Neuron (in vitro differentiated cells): ENCODE data around the gene RCAN1.
A peak's percentile ranks its signal among the peaks of the same experiment; 100 is the strongest.

Experiments
- H2AFZ ChIP-seq: one replicate; pipeline ENCODE4 v1.6.1; 2013; ENCODE audit warnings: low read depth, mild to moderate bottlenecking, inconsistent platforms, low read length, moderate library complexity
- H3K27me3 ChIP-seq: one replicate; pipeline ENCODE4 v1.6.1; 2013; ENCODE audit warnings: low read length; ENCODE audit not compliant: insufficient read depth
- H3K36me3 ChIP-seq: one replicate; pipeline ENCODE4 v1.6.1; 2013; ENCODE audit warnings: low read length; ENCODE audit not compliant: insufficient read depth
- H3K4me1 ChIP-seq: one replicate; pipeline ENCODE4 v1.6.1; 2013; ENCODE audit warnings: low read length; ENCODE audit not compliant: insufficient read depth
- H3K4me3 ChIP-seq: 2 replicates; pipeline ENCODE4 v1.5.1; 2013; ENCODE audit warnings: mild to moderate bottlenecking, low read length, moderate library complexity
- H3K9me3 ChIP-seq: one replicate; pipeline ENCODE4 v1.6.1; 2013; ENCODE audit warnings: low read length

Gene RCAN1

DNA sequence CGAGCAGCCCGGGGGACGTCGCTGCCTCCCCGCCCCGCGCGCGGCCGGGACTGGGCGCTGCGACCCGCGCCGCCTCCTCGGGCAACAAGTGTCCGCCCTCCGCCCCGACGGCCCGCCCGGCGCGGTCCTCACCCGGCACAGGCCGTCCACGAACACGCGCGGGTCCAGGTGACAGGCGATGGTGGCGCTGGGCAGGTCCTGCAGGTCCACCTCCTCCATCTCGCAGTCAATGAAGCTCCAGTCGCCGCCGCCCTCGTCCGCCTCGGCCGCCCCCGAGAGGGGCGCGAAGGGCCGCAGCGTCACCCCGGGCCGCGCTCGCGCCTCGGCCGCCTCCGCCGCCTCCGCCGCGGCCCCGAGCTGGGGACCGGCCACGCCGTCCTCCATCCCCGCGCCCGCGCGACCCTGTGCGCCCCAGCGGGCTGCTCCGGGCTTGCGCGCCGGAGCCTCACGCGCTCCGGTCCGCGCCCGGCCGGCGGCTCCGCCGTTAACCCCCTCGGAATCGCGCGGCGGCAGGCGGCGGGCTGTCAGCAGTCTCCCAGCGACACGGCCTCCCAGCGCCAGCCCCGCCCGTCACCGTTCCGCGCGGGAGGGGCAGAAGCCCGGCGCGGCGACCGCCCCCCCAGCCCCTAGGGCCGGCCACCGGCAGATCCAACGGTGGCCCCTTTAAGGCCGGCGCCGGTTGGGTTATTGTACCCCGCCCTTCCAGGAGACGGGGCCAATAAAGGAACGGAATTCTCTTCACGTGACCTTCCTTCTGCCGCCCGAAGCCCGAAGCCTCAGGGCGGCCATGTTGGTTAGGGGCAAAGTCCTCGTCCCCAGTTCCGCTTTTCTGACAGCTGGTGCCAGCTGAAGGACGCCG, at the start of gene RCAN1:
TSS of gene RCAN1 (minus strand) at position 486 of the 859 bp plus-strand sequence. CDS start at position 384, 102 bp downstream.
- Histone ChIP-seq H3K4me3 (peak within 1 kb of the TSS; percentile 73), H3K9me3 (no peaks in the 10 kb centered on the region), H3K27me3 (peaks cover 13% of the 10 kb centered on the region), H3K36me3 (no peaks in the 10 kb centered on the region), H3K4me1 (peaks cover 2% of the 10 kb centered on the region), H2AFZ (peak within 1 kb of the TSS; percentile 92)

DNA sequence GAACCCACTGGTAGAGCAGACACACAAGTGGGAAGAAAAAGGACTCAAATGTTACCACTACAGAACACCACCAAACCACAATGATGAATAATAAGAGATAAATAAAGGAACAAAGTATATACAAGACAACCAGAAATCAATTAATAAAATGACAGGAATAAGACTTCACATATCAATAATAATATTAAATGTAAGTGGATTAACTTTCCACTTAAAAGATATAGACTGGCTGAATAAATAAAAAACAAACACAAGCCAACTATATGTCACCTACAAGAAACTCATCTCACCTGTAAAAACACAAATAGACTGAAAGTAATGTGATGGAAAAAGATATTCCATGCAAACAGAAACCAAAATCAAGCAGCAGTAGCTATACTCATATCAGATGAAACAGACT, 46.9 kb upstream of the RCAN1 start:
- Histone ChIP-seq H3K27me3 (peaks cover 4% of the 10 kb centered on the region), H3K4me3 (no peak overlapping the region)

DNA sequence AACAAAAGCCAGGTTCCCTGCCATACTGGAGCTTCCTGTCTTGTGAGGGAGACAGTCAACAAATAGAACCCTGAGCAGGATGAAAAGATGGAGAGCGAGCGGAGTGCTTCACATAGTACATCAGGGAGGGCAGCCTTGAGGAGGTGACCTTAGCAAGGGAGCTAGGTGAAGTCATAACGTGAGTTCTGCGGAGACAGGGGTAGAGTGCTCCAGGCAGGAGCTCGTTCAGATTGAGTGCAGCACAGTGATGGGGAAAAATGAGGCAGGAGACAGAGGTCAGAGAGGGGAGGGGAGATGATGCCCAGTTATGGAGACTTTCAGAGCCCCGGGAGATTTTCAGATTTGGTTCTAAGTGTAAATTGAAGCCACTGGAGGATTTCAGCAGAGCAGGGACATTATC, 38.6 kb upstream of the RCAN1 start:
- Histone ChIP-seq H3K4me1 (no peaks in the 10 kb centered on the region), H3K9me3 (no peaks in the 10 kb centered on the region), H3K4me3 (no peak overlapping the region), H2AFZ (no peak overlapping the region), H3K36me3 (no peaks in the 10 kb centered on the region), H3K27me3 (no peaks in the 10 kb centered on the region)

More for the DNA sequence above, 46.9 kb upstream of the RCAN1 start:
- H2AFZ ChIP-seq = no peak overlapping the region
- H3K36me3 ChIP-seq = no peaks in the 10 kb centered on the region
- H3K9me3 ChIP-seq = peaks cover 3% of the 10 kb centered on the region
- no peaks in the 10 kb centered on the region for H3K4me1 ChIP-seq

DNA sequence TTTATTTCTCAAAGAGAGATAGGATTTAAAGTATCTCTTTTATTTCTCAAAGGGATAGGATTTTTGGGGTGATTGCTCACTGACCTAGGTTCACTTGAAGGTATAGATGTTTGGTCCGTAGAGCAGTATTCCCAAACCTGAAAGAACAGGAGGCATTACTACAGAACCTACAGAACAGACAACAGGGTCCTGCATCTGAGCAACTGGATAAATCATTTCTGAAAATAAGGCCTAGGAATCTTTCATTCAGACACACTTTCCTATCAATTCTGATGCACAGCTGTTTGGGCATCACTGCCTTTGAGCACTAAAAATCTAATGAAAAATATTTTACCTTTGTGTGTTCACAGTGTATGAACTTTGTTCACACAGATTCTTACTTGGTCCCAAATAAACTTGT, 36.7 kb upstream of the RCAN1 start:
- no peak overlapping the region for H2AFZ ChIP-seq
- no peaks in the 10 kb centered on the region for H3K4me1 ChIP-seq
- no peaks in the 10 kb centered on the region for H3K36me3 ChIP-seq
- H3K9me3 ChIP-seq = no peaks in the 10 kb centered on the region
- no peak overlapping the region for H3K4me3 ChIP-seq
- no peaks in the 10 kb centered on the region for H3K27me3 ChIP-seq

DNA sequence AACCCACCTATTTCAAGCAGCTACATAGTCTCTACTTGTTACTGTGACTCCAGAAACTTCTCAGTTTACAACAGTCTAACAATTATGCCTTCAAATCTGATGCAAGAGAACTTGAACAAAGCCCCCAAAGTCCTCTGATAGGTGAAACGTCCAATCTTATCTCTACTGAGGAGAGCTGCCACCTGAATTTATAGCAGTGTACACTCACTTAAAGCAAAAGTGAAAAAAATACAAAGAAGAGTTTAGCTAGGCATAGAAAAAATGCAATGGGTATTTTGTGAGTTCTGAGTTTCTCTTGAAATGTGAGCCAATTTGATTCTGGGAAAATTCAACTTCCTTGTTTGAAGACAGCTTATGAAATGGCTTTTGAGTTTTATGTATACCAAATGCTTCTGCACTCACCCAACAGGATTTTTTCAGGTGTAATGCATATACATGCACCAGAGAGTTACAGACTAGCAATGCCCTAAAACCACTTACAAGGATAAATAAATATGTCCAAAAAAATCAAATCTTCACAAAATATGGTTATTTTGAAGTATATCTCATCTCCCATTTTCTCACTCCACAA, 36.0 kb upstream of the RCAN1 start:
- H3K36me3 ChIP-seq = no peaks in the 10 kb centered on the region
- H3K27me3 ChIP-seq = no peaks in the 10 kb centered on the region
- no peak overlapping the region for H2AFZ ChIP-seq
- no peaks in the 10 kb centered on the region for H3K9me3 ChIP-seq
- no peaks in the 10 kb centered on the region for H3K4me1 ChIP-seq
- no peak overlapping the region for H3K4me3 ChIP-seq

DNA sequence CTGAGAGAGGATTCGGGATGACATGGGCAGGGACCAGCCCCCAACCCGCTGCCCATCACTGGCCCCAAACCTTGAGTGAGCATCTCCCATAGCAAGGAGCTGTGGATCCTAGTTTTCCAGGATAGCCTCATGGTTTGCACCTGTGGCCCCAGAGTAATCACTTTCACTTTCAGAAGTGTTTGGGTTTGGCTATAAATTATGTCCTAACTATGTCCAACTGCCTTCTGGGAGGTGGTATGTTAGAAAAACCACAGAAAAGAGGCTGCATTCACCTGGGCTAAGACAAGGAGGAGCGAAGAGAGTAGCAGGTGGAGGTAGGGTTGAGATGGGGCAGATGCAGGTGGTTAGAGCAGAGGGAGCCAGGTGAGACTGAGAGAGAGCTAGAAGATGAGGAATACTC, 34.5 kb upstream of the RCAN1 start:
- H3K36me3 ChIP-seq = no peaks in the 10 kb centered on the region
- no peaks in the 10 kb centered on the region for H3K9me3 ChIP-seq
- no peaks in the 10 kb centered on the region for H3K4me1 ChIP-seq
- no peak overlapping the region for H3K4me3 ChIP-seq
- H3K27me3 ChIP-seq = no peaks in the 10 kb centered on the region
- no peak overlapping the region for H2AFZ ChIP-seq

DNA sequence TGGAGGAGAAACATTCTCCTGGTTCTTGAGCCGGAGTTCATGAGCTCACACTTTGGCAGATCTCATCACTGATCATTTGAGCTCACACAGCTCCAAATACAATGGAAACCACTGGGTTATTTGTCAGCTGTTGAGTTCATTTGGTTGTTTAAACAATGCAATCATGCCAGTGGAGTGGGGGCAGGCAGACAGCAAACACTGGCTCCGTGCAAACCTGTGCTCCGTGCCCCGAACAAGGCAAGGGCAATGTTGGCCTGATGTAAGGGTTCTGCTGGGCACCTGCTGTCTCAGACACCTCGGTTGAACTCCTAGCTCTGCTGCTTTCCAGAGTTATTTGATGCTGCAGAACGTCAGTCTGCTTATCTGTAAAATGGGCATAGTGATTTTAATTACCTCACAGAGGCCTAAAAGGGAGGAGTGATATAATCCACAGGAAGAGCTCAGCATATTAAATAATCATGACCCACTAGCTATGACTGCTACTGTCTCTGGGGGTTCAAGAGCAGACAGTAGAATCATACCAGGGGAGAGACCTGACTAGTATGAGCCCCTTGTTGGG, 33.9 kb upstream of the RCAN1 start:
- Histone ChIP-seq H3K9me3 (no peaks in the 10 kb centered on the region), H2AFZ (no peak overlapping the region), H3K36me3 (no peaks in the 10 kb centered on the region), H3K4me3 (no peak overlapping the region), H3K27me3 (no peaks in the 10 kb centered on the region), H3K4me1 (no peaks in the 10 kb centered on the region)

DNA sequence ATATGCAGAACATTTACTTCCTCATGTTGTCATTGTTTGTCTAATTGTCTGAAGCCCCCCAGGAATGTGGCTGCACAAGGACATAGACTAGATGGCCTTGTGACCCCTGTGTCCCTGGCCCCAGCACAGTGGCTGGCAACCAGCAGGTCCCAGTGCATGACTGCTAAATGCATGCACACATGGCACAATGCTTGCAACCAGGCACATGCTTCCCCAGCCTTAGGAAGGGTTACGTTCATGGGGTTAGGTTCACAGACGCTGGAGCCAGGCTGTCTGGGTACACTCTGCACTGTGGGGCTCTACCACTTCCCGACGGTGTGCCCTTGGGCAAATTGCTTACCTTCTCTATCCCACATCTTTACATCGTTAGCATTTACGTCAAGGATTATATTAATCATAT, 32.6 kb upstream of the RCAN1 start:
- Histone ChIP-seq H3K36me3 (no peaks in the 10 kb centered on the region), H3K4me1 (no peaks in the 10 kb centered on the region), H3K9me3 (no peaks in the 10 kb centered on the region), H3K27me3 (no peaks in the 10 kb centered on the region), H3K4me3 (no peak overlapping the region), H2AFZ (no peak overlapping the region)

DNA sequence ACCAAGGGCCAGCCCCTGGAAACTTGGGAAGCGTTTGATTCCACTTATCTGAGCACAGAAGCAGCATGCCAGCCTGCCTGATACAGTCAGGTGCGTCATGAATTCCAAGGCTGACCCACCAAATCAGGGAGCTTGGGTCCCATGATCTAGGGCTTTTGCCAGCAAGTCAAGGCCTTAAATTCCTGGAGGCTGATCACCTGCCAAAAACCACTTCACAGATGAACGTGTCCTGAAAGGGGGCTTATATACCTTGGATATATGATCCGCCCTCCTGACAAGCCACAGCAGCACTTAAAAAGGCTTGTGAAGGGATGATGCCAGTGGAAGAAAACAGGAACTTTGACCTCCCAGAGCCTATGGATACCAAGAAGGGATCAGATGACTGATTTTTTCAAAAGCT, 29.9 kb upstream of the RCAN1 start:
- H3K4me3 ChIP-seq = no peak overlapping the region
- H3K36me3 ChIP-seq = no peaks in the 10 kb centered on the region
- H3K9me3 ChIP-seq = no peaks in the 10 kb centered on the region
- H3K27me3 ChIP-seq = no peaks in the 10 kb centered on the region
- H2AFZ ChIP-seq = no peak overlapping the region
- no peaks in the 10 kb centered on the region for H3K4me1 ChIP-seq

DNA sequence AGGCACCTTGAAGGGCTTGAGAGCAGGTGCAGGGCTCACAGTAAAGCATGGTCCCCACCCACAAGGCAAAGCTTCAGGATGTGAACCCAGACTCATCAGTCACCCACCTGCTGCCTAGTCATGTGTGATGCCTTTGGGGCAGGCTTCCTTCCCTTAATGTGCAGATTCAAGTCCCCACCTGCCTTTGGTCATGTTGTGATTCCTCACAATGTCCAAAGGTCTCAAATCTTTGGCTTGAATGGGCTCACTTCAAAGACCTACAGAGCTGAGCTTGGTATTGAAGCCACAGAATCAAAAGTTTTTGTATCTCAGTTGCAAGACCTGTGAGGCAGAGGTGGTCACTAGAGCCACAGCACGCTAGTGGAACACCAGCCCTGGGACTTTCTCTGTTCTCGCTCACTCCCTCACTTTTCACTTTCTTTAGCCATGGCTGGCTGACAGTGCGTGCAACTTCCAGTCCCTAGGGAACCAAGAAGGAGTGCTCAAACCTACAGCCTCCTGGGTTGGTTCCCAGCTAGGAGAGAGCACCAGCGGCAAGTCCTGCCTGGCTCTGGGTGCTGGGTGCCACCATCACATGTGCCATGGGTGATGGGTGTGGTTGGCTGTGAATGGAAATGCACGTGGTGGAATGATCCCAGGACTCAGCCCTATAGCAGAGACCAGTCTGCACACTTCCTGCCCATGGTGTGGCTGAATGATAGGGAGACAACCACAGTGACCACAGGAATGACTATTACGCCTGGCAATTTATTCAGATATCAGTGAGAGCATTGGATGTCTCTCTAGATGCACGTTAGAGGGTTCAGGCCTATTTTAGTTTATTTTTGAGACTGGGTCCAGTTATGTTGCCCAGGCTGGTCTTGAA, 27.5 kb upstream of the RCAN1 start:
- Histone ChIP-seq H3K4me3 (no peak overlapping the region), H3K36me3 (no peaks in the 10 kb centered on the region), H3K4me1 (no peaks in the 10 kb centered on the region), H3K27me3 (no peaks in the 10 kb centered on the region), H2AFZ (no peak overlapping the region), H3K9me3 (no peaks in the 10 kb centered on the region)

DNA sequence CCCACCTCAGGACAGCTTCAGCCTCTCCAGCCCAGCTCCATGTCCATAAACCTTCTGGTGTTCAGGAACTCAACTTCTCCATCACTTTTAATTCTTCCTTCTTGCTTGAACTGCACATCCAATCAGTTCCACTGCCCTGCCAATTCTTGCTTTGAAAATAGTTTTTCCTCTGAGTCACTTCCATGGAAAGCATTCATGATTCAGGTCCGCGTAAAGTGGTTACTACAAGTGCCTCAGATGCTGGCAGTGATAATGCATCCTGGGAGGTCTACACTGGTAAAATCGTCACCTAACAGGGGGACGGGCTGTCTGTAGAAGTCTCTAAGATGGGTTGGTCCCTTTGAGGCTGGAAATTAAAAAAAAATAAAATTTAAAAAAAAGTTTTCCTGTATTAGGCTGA, 25.9 kb upstream of the RCAN1 start:
- H3K36me3 ChIP-seq = no peaks in the 10 kb centered on the region
- no peak overlapping the region for H3K4me3 ChIP-seq
- H3K27me3 ChIP-seq = no peaks in the 10 kb centered on the region
- H3K9me3 ChIP-seq = no peaks in the 10 kb centered on the region
- H2AFZ ChIP-seq = no peak overlapping the region
- no peaks in the 10 kb centered on the region for H3K4me1 ChIP-seq

DNA sequence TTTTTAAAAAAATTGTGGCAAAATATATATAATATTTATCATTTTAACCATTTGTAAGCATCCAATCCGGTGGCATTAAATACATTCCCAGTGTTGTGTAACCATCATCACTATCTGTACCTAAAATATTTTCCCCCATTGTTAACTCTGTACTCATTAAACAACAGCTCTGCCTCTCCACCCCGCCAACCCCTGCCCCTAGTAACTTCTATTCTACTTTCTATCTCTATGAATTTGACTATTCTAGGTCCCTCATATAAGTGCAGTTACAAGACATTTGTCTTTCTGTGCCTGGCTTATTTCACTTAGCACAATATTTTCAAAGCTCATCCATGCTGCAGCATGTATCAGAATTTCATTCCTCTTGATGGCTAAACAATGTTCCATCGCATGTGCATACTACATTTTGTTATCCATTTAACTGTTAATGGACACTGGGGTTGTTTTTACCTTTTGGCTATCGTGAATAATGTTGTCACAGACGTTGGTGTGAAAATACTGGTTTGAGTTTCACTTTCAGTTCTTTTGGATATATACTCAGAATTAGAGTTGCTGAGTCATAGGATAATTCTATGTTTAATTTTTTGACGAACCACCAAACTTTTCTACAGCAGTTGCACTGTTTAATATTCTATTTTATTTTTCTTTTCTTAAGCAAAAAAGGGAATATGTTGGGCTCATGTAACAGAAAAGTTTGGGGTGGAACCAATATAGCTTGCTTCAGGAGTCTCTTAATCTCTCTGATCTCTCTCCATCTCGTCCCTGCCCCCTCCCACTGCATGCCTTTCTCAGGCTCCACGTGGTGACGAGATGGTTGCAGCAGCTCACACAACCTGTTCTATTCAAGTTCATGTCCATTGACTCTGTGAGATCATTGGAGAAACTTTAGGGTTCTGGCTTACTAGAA, 25.2 kb upstream of the RCAN1 start:
- Histone ChIP-seq H3K9me3 (no peaks in the 10 kb centered on the region), H2AFZ (no peak overlapping the region), H3K36me3 (no peaks in the 10 kb centered on the region), H3K4me3 (no peak overlapping the region), H3K4me1 (no peaks in the 10 kb centered on the region), H3K27me3 (no peaks in the 10 kb centered on the region)
